ENCODE measurements around the gene NTM.

The NTM gene

GRCh38 chr11:131614631-131615030, 244.2 kb downstream of the NTM start:
- no peak for DNase-seq

DNA sequence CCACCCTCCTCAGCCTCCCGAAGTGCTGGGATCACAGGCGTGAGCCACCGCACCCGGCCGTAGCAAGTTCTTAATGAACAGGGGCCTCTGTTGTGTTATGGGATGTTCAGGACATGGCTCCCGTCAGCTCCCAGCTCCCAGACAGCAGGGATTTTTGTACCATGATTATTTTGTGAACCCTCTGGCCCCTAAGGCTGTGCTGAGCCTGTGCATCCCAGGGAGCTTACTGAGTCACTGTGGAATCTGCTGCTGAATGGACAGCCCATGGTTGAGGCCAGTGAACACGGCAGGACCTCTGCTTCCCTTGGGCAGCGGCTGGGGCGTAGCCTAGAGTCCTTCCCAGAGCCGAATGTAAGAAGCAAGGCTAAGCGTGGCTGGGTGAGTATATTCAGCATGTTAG, 245.2 kb downstream of the NTM start:
- no peak for DNase-seq

GRCh38 chr11:131616481-131617140, 246.2 kb downstream of the NTM start:
- no peak for DNase-seq

DNA sequence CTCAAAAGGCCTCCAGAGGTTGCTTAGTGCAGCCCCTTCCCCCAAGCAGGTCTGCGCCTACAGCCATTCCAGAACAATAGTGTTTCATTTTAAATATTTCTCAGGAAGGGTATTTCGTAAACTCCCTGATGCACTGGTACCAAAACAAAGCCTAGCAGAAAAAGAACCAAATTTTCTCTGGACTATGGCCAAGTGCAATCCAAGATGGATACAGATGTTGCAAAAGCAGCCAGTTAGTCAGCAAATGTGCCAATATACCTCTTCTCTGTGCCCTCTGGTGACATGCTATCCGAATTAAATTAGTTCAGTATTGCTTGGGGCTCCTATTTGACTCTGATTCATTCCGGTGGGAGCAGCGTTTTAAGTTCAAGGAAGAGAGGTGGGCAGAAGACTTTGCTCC, 247.8 kb downstream of the NTM start:
- DNase-seq, result no peak

DNA sequence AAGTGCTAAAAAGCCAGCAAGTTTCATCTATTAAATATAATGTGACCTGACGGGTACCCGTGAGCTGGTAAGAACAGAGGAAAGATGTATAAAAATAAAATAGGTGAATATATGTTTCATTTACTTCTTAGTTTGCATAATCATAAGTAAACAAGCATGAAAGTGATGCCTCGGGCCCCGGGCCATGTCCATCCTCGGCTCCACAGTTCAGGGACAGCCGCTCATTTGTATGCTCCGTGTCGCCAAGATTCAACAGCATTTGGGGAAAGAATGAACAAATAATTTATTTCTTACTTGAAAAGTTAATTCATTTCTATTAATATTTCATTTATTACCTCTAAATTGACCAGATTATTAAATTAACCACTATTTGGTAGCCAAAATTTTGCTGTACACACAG, 251.8 kb downstream of the NTM start:
- DNase-seq, result no peak

- DNase-seq, result no peak
Measured at GRCh38 chr11:131624531-131624930, 254.1 kb downstream of the NTM start.

GRCh38 chr11:131626788-131627187, 256.4 kb downstream of the NTM start:
- DNase-seq, result no peak

DNA sequence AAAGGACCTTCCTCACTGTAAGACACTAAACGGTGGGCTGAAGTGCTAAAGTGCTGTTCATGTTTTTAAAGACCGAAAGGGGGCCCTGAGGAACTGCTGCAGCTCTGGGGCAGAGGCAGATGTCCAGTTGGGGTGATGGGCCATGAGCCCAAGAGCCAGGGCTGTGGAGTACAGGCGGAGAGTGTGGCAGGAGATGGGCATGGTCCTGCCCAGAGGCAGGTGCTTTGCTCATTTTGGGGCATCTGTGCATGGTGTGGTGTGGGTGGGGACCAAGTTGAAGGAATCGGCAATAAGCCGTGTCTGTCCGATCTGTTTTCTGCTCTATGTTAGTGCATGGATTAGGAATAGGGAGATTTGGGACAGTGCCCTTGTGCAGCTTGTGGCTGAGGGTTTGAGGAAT, 258.3 kb downstream of the NTM start:
- no peak for DNase-seq

GRCh38 chr11:131629925-131630540, 259.6 kb downstream of the NTM start:
- no peak for DNase-seq

GRCh38 chr11:131632971-131633370, 262.6 kb downstream of the NTM start:
- no peak for DNase-seq

- no peak for DNase-seq
Measured at GRCh38 chr11:131633921-131634715, 263.7 kb downstream of the NTM start.

DNA sequence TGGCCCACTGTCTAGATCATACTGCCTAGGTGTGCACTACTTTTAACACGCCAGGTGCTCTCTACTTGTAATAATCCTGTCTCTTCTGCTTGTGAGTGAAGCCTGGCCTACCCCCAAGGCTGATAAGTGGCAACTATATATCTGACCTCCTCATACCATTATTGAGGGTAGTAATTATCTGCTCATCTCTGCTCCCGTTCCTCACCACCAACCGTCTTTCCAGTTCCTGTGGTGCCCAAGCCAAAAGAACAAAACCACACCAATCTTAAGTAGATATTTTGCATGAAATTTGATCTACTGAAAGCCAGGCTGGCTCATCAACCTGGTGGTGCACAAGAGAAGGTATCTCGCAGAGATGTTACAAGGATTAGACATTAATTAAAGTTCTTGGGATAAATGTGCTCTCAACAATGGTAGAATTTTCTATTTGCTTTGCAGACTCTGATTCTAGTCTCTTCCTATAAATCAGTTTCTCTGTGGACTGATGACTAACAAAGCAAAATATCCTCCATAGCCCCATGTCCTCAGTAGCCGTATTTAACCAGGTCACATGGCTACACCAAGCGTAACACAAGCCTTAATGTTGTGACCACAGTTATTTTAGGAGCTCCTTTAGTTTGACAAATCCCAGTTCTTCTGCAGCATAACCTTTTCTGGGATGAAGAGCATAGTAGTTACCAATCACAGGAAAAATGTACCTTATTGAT, 267.2 kb downstream of the NTM start:
- DNase-seq, result no peak

- no peak for DNase-seq
Measured at GRCh38 chr11:131638889-131639288, 268.5 kb downstream of the NTM start.

- no peak for DNase-seq
Measured at GRCh38 chr11:131640320-131640719, 269.9 kb downstream of the NTM start.

DNA sequence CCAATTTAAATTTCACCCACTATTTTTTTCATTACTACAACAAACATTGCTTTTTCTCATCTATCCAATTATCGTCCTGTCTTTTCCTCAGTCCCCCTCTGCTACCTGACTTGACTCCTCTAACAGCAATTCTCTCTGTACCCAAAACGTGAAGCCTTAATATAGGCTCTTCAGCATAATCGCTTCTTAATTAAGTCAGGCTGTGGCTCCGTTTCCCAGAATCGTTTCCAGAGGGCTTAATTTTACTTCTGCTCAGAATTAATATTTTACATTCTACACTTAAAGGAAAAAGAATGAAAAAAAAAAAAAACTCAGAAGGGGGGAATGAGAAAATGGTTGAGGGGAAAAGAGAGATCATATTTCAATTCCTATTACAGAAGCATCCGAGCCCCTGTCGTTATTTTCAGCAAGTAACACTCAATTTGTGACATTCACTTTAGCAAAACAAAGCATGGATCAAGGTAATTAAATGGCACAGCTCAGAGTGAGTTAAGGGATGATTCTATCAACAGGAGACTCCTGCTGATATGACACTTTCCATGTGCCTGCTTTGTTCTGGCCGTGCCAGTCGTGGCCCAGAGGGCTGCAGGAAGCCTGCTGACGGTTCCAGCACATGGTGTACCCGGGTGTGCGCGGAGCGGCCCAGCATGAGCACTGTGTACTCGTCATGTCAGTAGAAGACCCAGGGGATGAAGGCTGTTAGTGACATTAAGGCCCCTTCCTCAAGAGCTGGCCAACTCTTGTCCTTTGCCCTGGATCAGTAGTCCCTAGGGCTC, 272.5 kb downstream of the NTM start:
- DNase-seq, result no peak

GRCh38 chr11:131644204-131644795, 273.9 kb downstream of the NTM start:
- DNase-seq, result no peak

DNA sequence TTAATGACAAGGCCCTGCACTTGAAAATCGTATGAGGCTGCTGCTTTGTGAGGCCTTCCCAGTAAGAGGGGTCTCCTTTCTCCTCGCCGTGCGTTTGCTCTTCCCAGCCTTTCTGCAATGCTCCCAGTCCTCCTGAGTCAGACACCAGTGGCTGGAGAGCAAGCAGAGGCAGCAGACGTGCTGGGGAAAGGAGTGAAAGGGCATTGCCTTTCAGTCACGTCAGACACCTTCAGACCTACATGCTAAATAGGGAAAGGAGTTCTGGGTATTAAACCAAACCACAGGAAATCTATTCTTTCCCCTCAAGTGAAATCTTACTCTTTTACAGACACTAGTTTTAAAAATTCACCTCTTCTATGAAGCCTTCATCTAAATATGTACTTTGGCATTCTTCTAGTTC, 274.8 kb downstream of the NTM start:
- no peak for DNase-seq

DNA sequence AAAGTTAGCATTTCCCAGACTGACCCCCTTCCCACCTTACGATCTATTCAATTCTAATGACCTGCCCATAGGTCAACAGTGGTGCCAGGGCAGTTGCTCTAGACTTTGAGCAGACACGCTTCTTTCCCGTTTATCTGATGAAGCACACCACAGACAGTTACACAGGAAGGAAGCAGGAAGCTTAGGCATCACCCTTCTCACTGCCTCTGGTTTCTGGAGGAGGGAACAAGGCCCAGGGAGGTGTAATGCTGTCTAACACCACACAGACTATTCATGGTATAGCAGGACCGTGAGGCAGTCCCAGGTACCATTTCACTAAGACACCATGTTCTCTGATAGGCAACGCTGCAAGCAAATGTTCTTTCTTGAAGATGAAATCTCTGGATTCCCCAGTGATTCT, 279.4 kb downstream of the NTM start:
- DNase-seq, result no peak

GRCh38 chr11:131652231-131652630, 281.8 kb downstream of the NTM start:
- no peak for DNase-seq

DNA sequence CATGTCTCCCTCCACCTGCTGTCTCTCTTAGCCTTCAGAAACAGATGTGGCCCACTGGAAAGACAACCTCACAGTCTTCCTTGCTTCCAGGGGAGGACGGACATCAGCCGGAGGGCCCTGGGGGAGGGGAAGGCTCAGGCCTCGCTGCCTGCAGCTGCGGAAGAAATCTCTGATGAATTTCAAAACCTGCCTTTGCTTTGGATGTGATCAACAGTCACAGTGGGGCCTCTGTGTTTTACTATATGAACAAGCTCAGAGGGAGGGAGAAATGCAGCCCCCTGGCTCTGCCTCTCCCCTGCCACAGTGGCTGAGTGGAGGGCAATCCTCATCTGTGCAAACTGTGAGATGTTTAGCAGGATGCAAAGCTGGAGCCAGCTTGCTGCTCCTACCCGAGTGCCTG, 282.8 kb downstream of the NTM start:
- no peak for DNase-seq

GRCh38 chr11:131654849-131655248, 284.4 kb downstream of the NTM start:
- DNase-seq, result no peak

DNA sequence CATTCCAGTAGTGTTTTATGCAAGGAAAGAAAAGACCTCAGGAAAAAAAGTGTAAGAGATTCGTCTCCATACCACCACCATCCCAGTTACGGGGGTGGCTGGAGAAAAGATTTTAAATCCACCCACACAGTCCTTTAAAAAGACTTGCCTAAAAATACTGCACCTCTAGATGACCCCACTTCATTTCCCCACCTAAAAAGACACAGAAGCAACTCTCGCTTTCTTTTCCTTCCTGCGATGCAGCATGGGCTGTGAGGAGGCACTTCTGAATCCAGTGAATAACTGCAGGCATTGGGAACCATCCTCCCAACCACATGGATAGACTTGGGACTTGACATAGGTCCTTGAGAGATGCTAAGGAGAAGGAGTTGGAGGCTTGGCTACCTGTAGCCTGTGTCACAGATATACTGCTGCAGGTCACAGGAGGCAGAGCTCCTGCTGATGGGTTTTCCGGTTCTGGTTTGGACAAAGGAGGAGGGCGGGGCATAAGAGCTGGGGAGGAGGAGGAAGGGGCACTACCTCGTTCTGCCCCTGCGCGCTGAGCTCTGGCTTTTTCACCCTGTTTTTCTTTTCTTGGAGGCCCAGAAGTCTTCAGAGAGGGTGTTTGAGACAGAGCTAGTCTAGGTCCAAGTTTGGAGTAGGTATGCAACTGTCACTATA, 285.9 kb downstream of the NTM start:
- no peak for DNase-seq

Measured in NCI-H2171 (cell line).